Measurements from ENCODE around the gene HIBADH.

Gene HIBADH

GRCh38 chr7:27631391-27631790, 31.3 kb downstream of the HIBADH start:
- peak; percentile 48 for DNase-seq (ENCODE audit: low read depth)
- TF ChIP-seq CTCF (IDR thresholded peaks at IDR 0.05; ENCODE audit: low read length, missing control alignments): no peak

GRCh38 chr7:27627146-27627545, 35.5 kb downstream of the HIBADH start:
- no peak for TF ChIP-seq CTCF (IDR thresholded peaks at IDR 0.05; ENCODE audit: low read length, missing control alignments)
- DNase-seq (ENCODE audit: low read depth): no peak
- no peak overlapping the region for H3K4me3 ChIP-seq (replicated peaks; ENCODE audit: low read depth, low read length)

More at GRCh38 chr7:27631391-27631790, 31.3 kb downstream of the HIBADH start:
- H3K4me3 ChIP-seq (replicated peaks; ENCODE audit: low read depth, low read length): no peak overlapping the region

GRCh38 chr7:27619492-27619891, 43.2 kb downstream of the HIBADH start:
- TF ChIP-seq CTCF (IDR thresholded peaks at IDR 0.05; ENCODE audit: low read length, missing control alignments): no peak
- DNase-seq (ENCODE audit: low read depth): no peak
- H3K4me3 ChIP-seq (replicated peaks; ENCODE audit: low read depth, low read length): no peak overlapping the region

GRCh38 chr7:27617651-27618381, 44.9 kb downstream of the HIBADH start:
- no peak for DNase-seq (ENCODE audit: low read depth)
- no peak overlapping the region for H3K4me3 ChIP-seq (replicated peaks; ENCODE audit: low read depth, low read length)
- no peak for TF ChIP-seq CTCF (IDR thresholded peaks at IDR 0.05; ENCODE audit: low read length, missing control alignments)

- H3K4me3 ChIP-seq (replicated peaks; ENCODE audit: low read depth, low read length): no peak overlapping the region
- no peak for TF ChIP-seq CTCF (IDR thresholded peaks at IDR 0.05; ENCODE audit: low read length, missing control alignments)
- DNase-seq (ENCODE audit: low read depth): no peak
These were observed 45.7 kb downstream of the HIBADH start for GRCh38 chr7:27616914-27617548.

- no peak overlapping the region for H3K4me3 ChIP-seq (replicated peaks; ENCODE audit: low read depth, low read length)
- TF ChIP-seq CTCF (IDR thresholded peaks at IDR 0.05; ENCODE audit: low read length, missing control alignments): no peak
- no peak for DNase-seq (ENCODE audit: low read depth)
These were observed 46.5 kb downstream of the HIBADH start for GRCh38 chr7:27616186-27616491.
